SH-SY5Y (cell line): ENCODE measurements around the gene ARRDC3.

ENCODE experiments used
- GATA2 ChIP-seq: IDR thresholded peaks from 2 replicates; pipeline ENCODE4 v1.6.1; 2011; ENCODE audit warnings: mild to moderate bottlenecking, low read depth, low read length
- GATA3 ChIP-seq: IDR thresholded peaks from 2 replicates; pipeline ENCODE4 v1.6.1; 2011; ENCODE audit warnings: low read depth, mild to moderate bottlenecking, low read length, moderate library complexity

GRCh38 chr5:91341154-91341553 is 42.0 kb downstream of the ARRDC3 start:
- no peak for TF ChIP-seq GATA3
- TF ChIP-seq GATA2: no peak
